GM18526 (cell line): Measurements from ENCODE around the gene OR7A10.

Experiments used
- POLR2A ChIP-seq: IDR thresholded peaks from 3 replicates; pipeline ENCODE4 v1.6.1; 2011; ENCODE audit not compliant: insufficient read length; ENCODE audit errors: extremely low read depth

OR7A10 gene

DNA sequence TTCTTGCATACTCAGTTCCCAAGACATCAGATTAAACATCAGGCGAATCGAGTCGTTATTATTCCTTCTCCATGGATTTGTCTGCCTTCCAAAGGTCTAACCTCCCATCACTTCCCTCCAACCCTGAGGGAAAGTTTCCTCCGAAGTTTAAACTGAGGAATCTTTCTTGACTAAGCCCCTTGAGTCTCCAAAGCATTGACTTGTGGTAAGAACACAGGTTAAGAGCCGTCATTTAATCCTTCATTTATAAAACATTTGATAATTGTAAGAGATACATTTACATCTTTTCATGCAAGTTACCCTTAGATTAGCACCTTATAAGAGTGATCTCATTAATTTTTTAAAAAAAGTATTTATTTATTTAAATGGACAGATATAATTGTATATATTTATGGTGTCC lies at the start of gene OR7A10:
OR7A10 (minus strand) TSS at position 101 of the 400 bp plus-strand sequence. CDS start 7,045 bp downstream, outside the sequence.
- TF ChIP-seq POLR2A: no peak

DNA sequence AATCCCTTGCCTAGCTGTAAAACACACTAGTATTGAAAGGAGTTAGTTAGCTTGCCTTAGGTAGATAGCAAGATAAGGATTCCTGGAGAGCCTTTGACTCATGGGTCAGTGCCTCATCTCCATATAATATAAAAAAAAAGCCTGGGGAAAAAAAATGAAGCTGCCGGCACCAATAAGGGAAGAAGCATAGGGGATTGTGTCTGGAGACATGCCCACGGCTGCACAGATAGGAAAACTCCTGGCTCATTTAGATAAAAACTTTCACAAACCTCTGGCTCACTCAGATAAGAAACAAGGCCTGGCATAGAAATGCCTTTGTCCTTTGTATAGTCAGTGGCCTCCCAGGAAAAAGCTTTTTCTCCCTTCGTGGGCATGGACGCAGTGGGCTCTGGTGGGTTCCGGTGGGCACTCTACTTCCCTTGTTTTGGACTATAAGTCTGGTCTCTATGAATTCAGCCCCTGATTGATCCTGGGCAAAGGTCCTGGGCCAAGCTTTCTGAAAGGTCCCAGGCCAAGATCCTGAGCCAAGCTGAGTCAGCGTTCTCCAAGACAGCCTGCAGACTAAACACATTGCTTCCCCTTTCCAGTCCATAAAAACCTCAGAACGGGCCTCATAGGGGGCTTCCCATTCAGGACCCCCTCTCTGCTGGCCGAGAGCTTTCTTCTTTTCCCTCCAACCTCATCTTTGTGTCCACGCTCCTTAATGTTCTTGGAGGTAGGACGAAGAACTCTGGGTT lies 42.1 kb upstream of the OR7A10 start:
- no peak for TF ChIP-seq POLR2A

- TF ChIP-seq POLR2A: no peak
These were observed 41.4 kb upstream of the OR7A10 start for GRCh38 chr19:14889994-14890642.

DNA sequence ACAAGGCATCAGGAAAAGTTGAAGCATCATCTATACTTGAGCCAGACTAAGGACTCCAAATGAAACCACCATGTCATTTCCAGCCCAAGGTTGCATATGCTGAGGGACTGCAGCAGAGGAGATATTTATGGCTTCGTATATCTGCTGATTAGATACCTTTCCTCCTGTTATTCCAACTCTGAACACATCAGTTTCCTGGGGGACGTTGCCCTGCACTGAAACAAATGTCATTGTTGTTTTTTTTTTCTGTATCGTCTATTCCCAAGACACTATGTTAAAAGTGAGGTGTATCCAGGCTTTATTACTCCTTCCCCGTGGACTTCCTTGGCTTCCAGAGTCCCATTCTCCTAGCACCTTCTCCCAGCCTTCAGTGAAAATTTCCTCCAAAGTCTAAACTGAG lies 37.3 kb upstream of the OR7A10 start, which contains the start of gene OR7A17:
OR7A17 (minus strand) TSS at position 101 of the 400 bp plus-strand sequence. CDS start 4,777 bp downstream, outside the sequence.
- no peak for TF ChIP-seq POLR2A

DNA sequence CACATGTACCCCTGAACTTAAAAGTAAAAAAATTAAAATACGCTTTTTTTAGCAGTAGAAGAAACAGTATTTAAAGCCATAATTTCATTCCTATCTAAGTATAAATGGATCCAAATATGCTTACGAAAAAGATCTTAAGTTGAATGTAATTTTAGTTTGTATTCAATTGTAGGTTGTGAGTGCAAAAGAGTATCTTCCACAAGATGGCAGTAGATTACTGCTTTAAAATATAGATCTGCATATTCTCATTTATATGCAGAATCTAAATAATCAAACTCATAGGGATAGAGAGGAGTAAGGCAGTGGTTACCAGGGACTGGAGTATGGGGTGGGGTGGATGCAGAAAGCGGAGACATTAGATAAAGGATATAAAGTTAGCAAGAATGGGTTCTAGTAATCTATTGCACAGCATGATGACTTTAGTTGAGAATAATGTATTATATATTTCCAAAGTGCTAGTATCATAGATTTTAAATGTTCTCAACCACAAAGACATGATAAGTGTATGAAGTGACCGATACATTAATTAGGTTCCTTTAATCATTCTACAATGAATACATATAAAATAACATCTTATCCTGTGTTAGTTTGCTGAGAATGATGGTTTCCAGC lies 23.0 kb upstream of the OR7A10 start:
- no peak for TF ChIP-seq POLR2A

DNA sequence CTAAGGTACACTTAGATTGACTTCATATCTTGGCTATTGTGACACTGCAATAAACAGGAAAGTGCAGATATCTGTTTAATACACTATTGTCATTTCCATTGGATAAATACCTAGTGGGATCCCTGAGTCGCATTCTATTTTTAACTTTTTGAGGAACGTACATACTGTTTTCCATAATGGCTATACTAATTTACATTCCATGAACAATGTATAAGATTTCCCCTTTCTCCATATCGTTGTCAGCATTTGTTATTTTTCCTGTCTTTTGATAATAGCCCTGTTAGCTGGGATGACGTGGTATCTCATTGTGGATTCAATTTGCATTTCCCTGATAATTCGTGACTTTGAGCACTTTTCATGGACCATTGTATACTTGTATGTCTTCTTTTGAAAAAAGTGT lies 19.8 kb upstream of the OR7A10 start:
- TF ChIP-seq POLR2A: no peak

DNA sequence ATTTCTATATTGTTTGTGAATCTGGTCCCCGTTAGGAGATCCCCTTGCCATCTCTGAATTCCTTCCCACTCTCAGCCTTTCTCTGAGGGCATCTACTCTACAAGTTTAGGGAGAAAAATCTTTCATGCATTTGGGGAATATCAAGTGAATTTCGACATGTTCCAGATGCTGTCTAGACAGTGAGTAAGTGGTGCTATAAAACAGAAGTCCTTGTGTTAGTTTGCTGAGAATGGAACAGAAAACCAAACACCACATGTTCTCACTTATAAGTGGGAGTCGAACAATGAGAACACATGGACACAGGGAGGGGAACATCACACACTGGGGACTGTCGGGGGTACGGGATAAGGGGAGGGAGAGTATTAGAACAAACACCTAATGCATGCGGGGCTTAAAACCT lies 5.1 kb downstream of the OR7A10 start:
- TF ChIP-seq POLR2A: no peak

DNA sequence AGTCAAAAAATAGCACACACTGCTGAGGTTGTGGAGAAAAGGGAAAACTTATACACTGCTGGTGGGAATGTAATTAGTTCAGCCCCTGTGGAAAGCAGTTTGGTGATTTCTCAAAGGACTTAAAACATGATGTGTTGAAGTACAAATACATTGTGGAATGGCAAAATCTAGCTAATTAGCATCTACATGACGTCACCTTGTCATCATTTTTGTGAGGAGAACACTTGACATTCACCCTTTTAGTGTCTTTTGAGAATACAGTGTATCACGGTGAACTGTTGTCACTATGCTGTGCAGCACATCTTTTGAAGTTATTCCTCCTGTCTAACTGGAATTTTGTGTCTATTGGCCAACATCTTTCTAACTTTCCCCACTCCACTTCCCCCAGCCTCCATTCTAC lies 5.6 kb downstream of the OR7A10 start:
- TF ChIP-seq POLR2A: no peak

- no peak for TF ChIP-seq POLR2A
These were observed 8.5 kb downstream of the OR7A10 start for GRCh38 chr19:14840206-14840605.

DNA sequence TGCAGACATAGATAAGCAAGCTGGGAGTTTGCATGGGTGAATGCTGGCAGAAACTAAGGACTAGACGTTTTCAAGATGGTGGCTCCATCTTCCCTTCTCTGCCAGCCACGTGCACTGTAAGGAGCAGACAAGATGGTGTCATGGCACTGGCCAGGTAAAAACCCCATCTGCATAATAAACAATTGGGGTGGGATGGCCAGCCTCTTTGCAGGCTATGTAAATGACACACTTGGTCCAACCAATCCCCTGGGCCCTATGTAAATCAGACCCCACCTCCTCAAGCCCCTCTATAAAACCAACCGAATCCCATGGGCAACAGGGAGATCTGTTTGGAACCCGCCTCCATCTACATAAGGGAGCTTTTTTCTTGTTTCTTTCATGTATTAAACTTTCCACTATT lies 11.3 kb downstream of the OR7A10 start:
- no peak for TF ChIP-seq POLR2A

GRCh38 chr19:14835011-14835410 lies 13.7 kb downstream of the OR7A10 start, which contains the start of the genes OR7A5 and OR7C1:
Gene OR7A5, minus strand, starts transcription at chr19:14835185. Its CDS starts 6,944 bp downstream, at chr19:14828241.
Gene OR7C1, minus strand, starts transcription at chr19:14835185. Its CDS starts 35,049 bp downstream, at chr19:14800136.
- TF ChIP-seq POLR2A: no peak

DNA sequence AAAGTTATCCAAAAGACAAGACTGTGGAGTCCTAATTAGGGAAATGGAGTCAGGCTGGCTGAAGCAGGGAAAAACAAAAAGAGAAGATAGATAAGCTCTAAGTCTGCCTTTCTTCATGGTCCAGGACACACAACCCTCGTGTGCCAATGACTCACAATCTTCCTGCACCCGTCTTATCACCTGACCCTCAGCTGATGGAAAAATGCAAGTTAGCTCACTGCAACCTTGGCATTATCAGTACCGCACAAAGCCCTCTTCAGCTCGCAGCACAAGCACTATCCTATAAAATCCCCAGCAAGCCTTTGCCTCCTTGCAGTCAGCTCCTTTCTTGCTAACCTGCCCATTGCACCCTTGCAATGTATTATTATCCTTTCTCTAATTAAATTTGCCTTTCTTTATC lies 18.0 kb downstream of the OR7A10 start:
- TF ChIP-seq POLR2A: no peak

DNA sequence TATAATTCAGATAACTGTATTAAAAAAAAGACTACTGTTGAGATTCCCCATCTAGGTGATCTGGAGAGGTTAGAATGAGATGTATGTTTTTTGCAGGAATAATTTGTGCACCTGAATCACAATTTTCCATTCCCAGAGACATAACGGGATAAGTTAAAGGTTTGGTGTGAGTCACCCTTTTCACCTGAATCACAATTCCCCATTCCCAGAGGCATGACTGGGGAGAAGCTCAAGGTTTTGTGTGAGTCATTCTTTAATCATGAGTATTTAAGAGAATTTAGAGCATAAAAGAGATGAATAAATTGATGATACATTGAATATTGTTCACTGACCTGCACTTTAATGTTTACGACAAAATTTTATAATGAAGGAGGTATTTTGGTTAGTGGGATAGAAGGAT lies 22.7 kb downstream of the OR7A10 start:
- no peak for TF ChIP-seq POLR2A

- TF ChIP-seq POLR2A: no peak
These were observed 26.8 kb downstream of the OR7A10 start for GRCh38 chr19:14821937-14822336.

DNA sequence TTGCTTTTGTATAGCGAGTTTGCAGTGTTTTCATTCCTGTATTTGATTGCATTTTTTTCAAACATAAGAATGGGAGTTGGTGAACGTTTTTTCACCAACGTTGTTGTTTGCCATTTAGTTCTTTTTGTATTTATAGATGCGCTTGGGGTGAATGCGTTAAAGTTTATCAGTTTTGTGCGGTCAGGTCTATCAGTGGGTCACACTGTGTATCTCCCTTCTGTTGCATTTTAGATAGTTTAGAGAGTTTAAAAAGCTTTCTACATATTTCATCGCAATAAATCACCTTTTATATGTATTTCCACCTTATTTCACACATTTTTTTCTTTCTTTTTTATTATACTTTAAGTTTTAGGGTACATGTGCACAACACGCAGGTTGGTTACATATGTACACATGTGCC lies 30.1 kb downstream of the OR7A10 start:
- TF ChIP-seq POLR2A: no peak

DNA sequence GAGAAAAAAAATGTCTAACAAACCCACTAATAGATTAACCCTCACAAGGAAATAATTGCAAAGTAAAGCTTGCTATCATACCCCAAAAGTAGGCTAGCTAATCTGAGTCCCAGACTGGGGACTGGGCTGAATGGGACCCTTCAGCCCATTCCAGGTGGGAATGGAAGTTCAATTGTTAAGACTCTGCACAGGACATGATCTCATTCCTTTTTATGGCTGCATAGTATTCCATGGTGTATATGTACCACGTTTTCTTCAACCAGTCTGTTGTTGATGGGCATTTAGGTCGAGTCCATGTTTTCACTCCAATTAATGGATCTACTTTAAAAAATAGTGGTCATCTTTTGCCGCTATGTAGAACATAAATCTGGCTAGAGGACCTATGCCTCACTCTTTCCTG lies 31.7 kb downstream of the OR7A10 start:
- TF ChIP-seq POLR2A: no peak

DNA sequence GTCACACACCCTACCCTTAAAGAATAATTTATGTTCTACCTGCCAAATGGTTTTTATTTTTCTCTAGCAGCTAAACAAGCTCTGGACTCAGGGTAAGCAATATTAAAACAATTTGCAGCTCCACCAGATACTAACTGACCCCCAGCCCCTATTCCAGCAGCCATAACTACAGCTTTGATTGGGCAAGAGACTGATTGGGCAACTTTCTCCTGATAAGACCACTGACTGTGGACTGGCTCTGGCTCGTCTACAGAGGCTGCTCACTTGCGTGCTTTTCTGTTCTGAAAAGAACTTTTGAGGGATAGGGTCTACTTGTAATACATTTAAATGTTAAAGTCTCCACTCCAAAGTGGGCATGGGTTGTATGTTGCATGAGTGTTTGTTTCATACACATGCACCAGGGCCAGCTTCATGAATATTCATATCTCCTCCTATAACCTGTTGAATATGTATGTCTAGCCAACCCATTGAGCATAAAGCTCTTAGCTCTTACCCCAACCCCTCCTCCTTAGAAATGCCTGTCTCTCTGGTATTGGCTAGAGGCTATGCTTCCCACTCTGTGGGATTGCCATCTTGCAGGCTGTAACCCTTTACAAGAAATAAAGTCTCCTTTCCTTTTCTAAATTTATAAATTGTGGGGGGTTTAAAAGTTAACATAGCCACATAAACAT lies 33.6 kb downstream of the OR7A10 start:
- TF ChIP-seq POLR2A: no peak
